ENCODE results near the gene ANKRD39. TPM values are rescaled to one million over a fixed set of nuclear protein-coding genes. Genes with fewer than 3 reads are reported as not detected.

Gene ANKRD39
- total and polyA plus RNA-seq, 2 of the 8 experiments (the other 6 are each of a cell fraction or from before 2014, with no cell fraction given) = 18.5 to 21.3 TPM

GRCh38 chr2:96815326-96816126, 42.3 kb downstream of the ANKRD39 start:
- Histone ChIP-seq H3K14ac (ENCODE audit: insufficient read length) (no peak overlapping the region), H3K27ac (ENCODE audit: low read depth, low read length) (no peak overlapping the region), H3K4me1 (replicated peaks in 1 of 4; ENCODE audit: control insufficient read depth in 3 of 4, insufficient read depth in 4 of 4, low read length in 3 of 4) (peaks cover 0 to 20% (median 16%) of the 10 kb centered on the region in 4 experiments; a peak in 6 of 7 replicates), H3K4me2 (ENCODE audit: insufficient read depth in 1 of 2, low read depth in 2 of 2, low read length in 2 of 2) (peak overlapping the region; percentile 92 to 98), H3K27me3 (replicated peaks in 1 of 4; ENCODE audit: control insufficient read depth in 3 of 4, extremely low read depth in 1 of 4, insufficient read depth in 3 of 4, low read length in 3 of 4) (no peaks in the 10 kb centered on the region; a peak in 1 of 7 replicates), H2BK5ac (ENCODE audit: low read depth, low read length) (no peak overlapping the region), H3K79me1 (ENCODE audit: low read depth, low read length) (peaks cover 28% of the 10 kb centered on the region), H4K8ac (ENCODE audit: extremely low read depth, insufficient read depth, low read length) (peak overlapping the region; percentile 31; the same call in 1 of the 2 replicates), H3K18ac (ENCODE audit: extremely low read depth, low read length) (no peak overlapping the region; the same call in 1 of the 2 replicates), H3K9me3 (ENCODE audit: insufficient read depth in 2 of 2, low read depth in 1 of 2, low read length in 1 of 2) (no peaks in the 10 kb centered on the region), H3K79me2 (ENCODE audit: control insufficient read depth in 1 of 2, insufficient read depth in 2 of 2, low read length in 2 of 2) (peaks cover 3 to 35% of the 10 kb centered on the region in 2 experiments; a peak in 3 of 4 replicates), H4K91ac (replicated peaks; ENCODE audit: insufficient read length, low read length) (no peak overlapping the region), H3K9ac (replicated peaks in 1 of 4; ENCODE audit: extremely low read depth in 1 of 4, low read depth in 3 of 4, low read length in 3 of 4) (peak overlapping the region in 1 of 4 experiments; percentile 22; a peak in 1 of 7 replicates), H2BK120ac (replicated peaks; ENCODE audit: low read depth, low read length) (no peak overlapping the region), H3K23me2 (ENCODE audit: low read depth, low read length) (peaks cover 17% of the 10 kb centered on the region), H3K4ac (replicated peaks; ENCODE audit: insufficient read length, low read depth, low read length) (no peak overlapping the region), H3K56ac (replicated peaks; ENCODE audit: insufficient read length, low read depth, low read length) (peak overlapping the region; percentile 10), H3K23ac (ENCODE audit: insufficient read length) (no peak overlapping the region), H4K5ac (ENCODE audit: insufficient read length, low read depth, low read length) (no peak overlapping the region), H4K20me1 (replicated peaks in 1 of 2; ENCODE audit: control insufficient read depth in 1 of 2, insufficient read depth in 2 of 2, low read length in 2 of 2) (peaks cover 13 to 23% of the 10 kb centered on the region in 2 experiments), H2BK12ac (ENCODE audit: low read depth, low read length) (no peak overlapping the region), H2BK20ac (ENCODE audit: low read length) (no peak overlapping the region), H3K36me3 (ENCODE audit: control insufficient read depth in 2 of 4, insufficient read depth in 4 of 4, low read length in 3 of 4) (peaks cover 0 to 10% (median 0%) of the 10 kb centered on the region in 4 experiments; a peak in 2 of 8 replicates), H2AK5ac (ENCODE audit: low read depth, low read length) (no peak overlapping the region), H3K4me3 (ENCODE audit: extremely low read depth in 1 of 4, insufficient read depth in 2 of 4, low read depth in 3 of 4, low read length in 4 of 4) (peak overlapping the region; percentile 65 to 89 (median 71)), H2BK15ac (ENCODE audit: low read length) (no peak overlapping the region), H2AFZ (ENCODE audit: low read length) (peak overlapping the region; percentile 60)
- ChIA-PET CTCF (ENCODE audit: partially characterized antibody) (interaction anchor here (0.5 to 5.3 kb wide), 7 partner anchors 11 to 159 kb away, joined by 3 to 30 read pairs (median 4); partner anchors contain the start of gene CNNM4), POLR2A (ENCODE audit: partially characterized antibody) (interaction anchor here (0.8 to 1.7 kb wide), 8 partner anchors 8 to 58 kb away, joined by 3 to 11 read pairs (median 4); partner anchors contain the start of genes ANKRD39 and CNNM4)
- 5% methylated on average over 32 of the region's 60 CpGs; no CpG with 5 or more reads in 1 of the 2 experiments for WGBS, 2 experiments (ENCODE audit: extremely low coverage in 1 of 2, insufficient coverage in 1 of 2, insufficient read length in 1 of 2, insufficient replicate concordance in 2 of 2, low coverage in 1 of 2, low lambda C conversion rate in 2 of 2, missing lambda C conversion rate in 1 of 2)
- FAIRE-seq = no peak
- no peak for DNase-seq (ENCODE audit: low read depth in 1 of 2, low spot score in 2 of 2)
- TF ChIP-seq BACH1 (IDR thresholded peaks at IDR 0.05; ENCODE audit: low read length) (no peak), TAF7 (optimal IDR thresholded peaks at IDR 0.05; ENCODE audit: borderline replicate concordance, low read depth, low read length) (peak; percentile 48), SIRT6 (IDR thresholded peaks at IDR 0.05; ENCODE audit: low read length) (no peak), SAP30 (IDR thresholded peaks at IDR 0.05; ENCODE audit: insufficient read depth, insufficient replicate concordance, low read length) (peak; percentile 57), CHD1 (IDR thresholded peaks at IDR 0.05; ENCODE audit: low read depth, low read length) (no peak), NANOG (IDR thresholded peaks at IDR 0.05; ENCODE audit: insufficient read depth, low read depth, low read length, poor library complexity, severe bottlenecking) (no peak), CHD2 (IDR thresholded peaks at IDR 0.05; ENCODE audit: low read length) (no peak), SUZ12 (IDR thresholded peaks at IDR 0.05; ENCODE audit: low read length) (no peak), CTBP2 (IDR thresholded peaks at IDR 0.05; ENCODE audit: borderline replicate concordance, insufficient read depth, insufficient read length, low read length) (no peak), CEBPB (IDR thresholded peaks at IDR 0.05; ENCODE audit: low read depth, low read length) (no peak), PHF8 (conservative IDR thresholded peaks at IDR 0.05; ENCODE audit: low read depth, low read length) (no peak; the same call in 1 of the 2 replicates)

Data from H1 (cell line).